GM12878 (cell line): Measurements from ENCODE around the gene SMOC1. TPM values are rescaled to one million over a fixed set of nuclear protein-coding genes. Genes with fewer than 3 reads are reported as not detected.

ENCODE experiments used
- ATAC-seq: fragments of 200-7000 bp; cut with Tn5 transposase; 3 replicates; pipeline ENCODE4 v1.9.1; 2020; ENCODE audit warnings: mild to moderate bottlenecking, moderate library complexity
- BruUV-seq: library from RNA; stranded (reverse); fragments of 400-500 nt; replicated peaks from 2 replicates; lab custom pipeline; 2021; lab: Mats Ljungman, UMichigan
- CTCF ChIA-PET: fragments of 300-600 bp; sonication (Branson Sonifier 250); formaldehyde crosslinking; extraction: SDS; loops from one replicate; lab custom pipeline; 2021; ENCODE audit warnings: inconsistent platforms; lab: Yijun Ruan, JAX
- POLR2A ChIA-PET: fragments of 350-600 bp; formaldehyde crosslinking; extraction: SDS; loops from one replicate; lab custom pipeline; 2021; ENCODE audit warnings: inconsistent platforms; lab: Charles Lee
- RAD21 ChIA-PET: fragments of 300-600 bp; sonication (Branson Sonifier 250); formaldehyde crosslinking; loops from one replicate; lab custom pipeline; 2023; ENCODE audit warnings: antibody characterized with exemption; ENCODE audit not compliant: unreplicated experiment; lab: Charles Lee
- SMC1A ChIA-PET: fragments of 300-600 bp; sonication (Branson Sonifier 250); formaldehyde crosslinking; loops from one replicate; lab custom pipeline; 2023; ENCODE audit not compliant: unreplicated experiment, uncharacterized antibody; lab: Charles Lee
- DNase-seq: peaks from one replicate; pipeline ENCODE4 v3.0.0-alpha.2; 2011; ENCODE audit warnings: low read depth, low spot score
- FAIRE-seq: peaks from 3 replicates; lab custom pipeline; 2011; peaks lifted over from hg19 to GRCh38; lab: Jason Lieb, UNC
- H2AFZ ChIP-seq: 2 replicates; pipeline ENCODE4 v1.6.0; 2011; ENCODE audit warnings: low read depth, low read length, control low read depth; ENCODE audit not compliant: control insufficient read depth
- H3K27ac ChIP-seq: 2 replicates; pipeline ENCODE4 v1.5.1; 2011; ENCODE audit warnings: control low read depth; ENCODE audit not compliant: control insufficient read depth, insufficient read depth
- H3K27me3 ChIP-seq, 2 experiments: replicated peaks in 1 of 2; 2 replicates each; pipeline versions ENCODE4 v1.6.0 to v1.6.1; 2011; ENCODE audit warnings: low read length in 1 of 2; ENCODE audit not compliant: control insufficient read depth in 2 of 2, insufficient read depth in 2 of 2
- H3K36me3 ChIP-seq, 2 experiments: 2 replicates each; pipeline ENCODE4 v1.5.1; 2011; ENCODE audit warnings: low read length in 1 of 2; ENCODE audit not compliant: control insufficient read depth in 2 of 2, insufficient read depth in 2 of 2
- H3K4me1 ChIP-seq: 2 replicates; pipeline ENCODE4 v1.6.1; 2011; ENCODE audit warnings: mild to moderate bottlenecking, low read length, moderate library complexity, mixed read lengths; ENCODE audit not compliant: control insufficient read depth, insufficient read depth
- H3K4me2 ChIP-seq: 2 replicates; pipeline ENCODE4 v1.6.0; 2011; ENCODE audit warnings: control low read depth; ENCODE audit not compliant: control insufficient read depth, insufficient read depth
- H3K4me3 ChIP-seq: fragments of 200-600 bp; sonication (generic); 2 replicates; pipeline ENCODE4 v1.5.1; 2016
- H3K79me2 ChIP-seq: 2 replicates; pipeline ENCODE4 v1.6.0; 2011; ENCODE audit warnings: low read length; ENCODE audit not compliant: control insufficient read depth, insufficient read depth
- H3K9ac ChIP-seq: 2 replicates; pipeline ENCODE4 v1.8.0; 2011; ENCODE audit warnings: low read length, control low read depth, mixed read lengths; ENCODE audit not compliant: control insufficient read depth, insufficient read depth
- H3K9me3 ChIP-seq: replicated peaks from 3 replicates; pipeline ENCODE4 v1.5.1; 2011; ENCODE audit warnings: mild to moderate bottlenecking, low read length; ENCODE audit not compliant: control insufficient read depth, insufficient read depth
- H4K20me1 ChIP-seq: 2 replicates; pipeline ENCODE4 v1.6.0; 2011; ENCODE audit not compliant: control insufficient read depth, insufficient read depth
- MYB ChIP-seq: fragments of 150-350 bp; IDR thresholded peaks from 2 replicates; pipeline ENCODE4 v1.6.1; 2014; ENCODE audit warnings: mild to moderate bottlenecking, low read depth, low read length, borderline replicate concordance
- TCF12 ChIP-seq: IDR thresholded peaks from 2 replicates; pipeline ENCODE4 v1.6.1; 2011; ENCODE audit warnings: low read depth, mild to moderate bottlenecking, low read length
- TCF3 ChIP-seq: IDR thresholded peaks from 2 replicates; pipeline ENCODE4 v1.6.1; 2012; ENCODE audit warnings: low read depth, mild to moderate bottlenecking, low read length, borderline replicate concordance; ENCODE audit not compliant: insufficient read depth
- ZNF217 ChIP-seq: fragments of 450-650 bp; IDR thresholded peaks from 2 replicates; pipeline ENCODE4 v1.6.1; 2017; ENCODE audit warnings: antibody characterized with exemption, mild to moderate bottlenecking
- ZNF687 ChIP-seq: fragments of 450-650 bp; IDR thresholded peaks from 2 replicates; pipeline ENCODE4 v1.6.1; 2017; ENCODE audit warnings: mild to moderate bottlenecking, moderate library complexity
- WGBS: methylation state at CpG from one replicate; pipeline ENCODE4 v1.1.6; 2016; ENCODE audit warnings: low lambda C conversion rate; ENCODE audit not compliant: insufficient replicate concordance, insufficient coverage; ENCODE audit errors: missing lambda C conversion rate; 5-methylcytosine and 5-hydroxymethylcytosine counted together
- in situ Hi-C: fragments of 300-500 bp; cut with MboI; formaldehyde crosslinking; loops from 9 replicates; pipeline ENCODE4 v1.14.3; 2018; ENCODE audit warnings: mixed read lengths
- intact Hi-C: fragments of 100-400 bp; cut with micrococcal nuclease; formaldehyde crosslinking; loops from one replicate; pipeline ENCODE4 v1.14.2; 2022; ENCODE audit not compliant: unreplicated experiment
- polyA plus RNA-seq, 11 experiments: library from polyadenylated mRNA; depleted of rRNA in 4 of 11; unstranded in 6 of 11; stranded (reverse) in 5 of 11; fragments of >200 nt; fragmentation: Nextera tagmentation in 4 of 11; fragmentation: Illumina TruSeq in 1 of 11; extraction: Ambion mirVana in 4 of 11; extraction: Trizol in 1 of 11; gene quantifications; 1 replicate in 1 of 11; 2 replicates in 10 of 11; pipeline versions ENCODE4 v1.2.1 to v1.2.3, GENCODE V29; 2011 to 2016; ENCODE audit warnings: inconsistent platforms in 2 of 11, missing spikeins in 2 of 11, low read depth in 1 of 11
- total RNA-seq, 4 experiments: library from RNA; depleted of rRNA in 3 of 4; stranded (reverse); fragments of >200 nt in 3 of 4; fragmentation: Illumina TruSeq in 1 of 4; extraction: Trizol in 1 of 4; gene quantifications; 2 replicates each; pipeline versions ENCODE4 v1.2.1 to v1.2.3, GENCODE V29; 2013 to 2021

Gene SMOC1
- total and polyA plus RNA-seq, 10 of the 15 experiments (the other 5 are each of a cell fraction or from before 2014, with no cell fraction given), result 0.03 to 0.26 (median 0.14) TPM; not detected in 7

- TF ChIP-seq ZNF687, result no peak
- TF ChIP-seq TCF3, result no peak
- no peak for TF ChIP-seq ZNF217
- no peak for TF ChIP-seq MYB
- no peak for TF ChIP-seq TCF12
- ATAC-seq, result no peak
Measured at GRCh38 chr14:70064136-70064865, 185.1 kb downstream of the SMOC1 start.

More at GRCh38 chr14:70064136-70064865, 185.1 kb downstream of the SMOC1 start:
- no peaks in the 10 kb centered on the region for H3K4me1 ChIP-seq
- H2AFZ ChIP-seq, result no peak overlapping the region
- RAD21 ChIA-PET, result no interaction called here
- no peaks in the 10 kb centered on the region for H3K79me2 ChIP-seq
- intact Hi-C loops (no loop called here), in situ Hi-C loops (no loop called here)
- no peak overlapping the region for H3K4me3 ChIP-seq
- no peaks in the 10 kb centered on the region for H4K20me1 ChIP-seq
- no peak overlapping the region for H3K9ac ChIP-seq
- 67% methylated on average over 11 of the region's 11 CpGs for WGBS
- no peaks in the 10 kb centered on the region; a peak in 1 of 4 replicates for H3K27me3 ChIP-seq
- SMC1A ChIA-PET, result no interaction called here
- BruUV-seq, result no TSS peak
- POLR2A ChIA-PET, result no interaction called here
- H3K27ac ChIP-seq, result no peak overlapping the region
- H3K36me3 ChIP-seq, result no peaks in the 10 kb centered on the region
- no peak for FAIRE-seq
- no peaks in the 10 kb centered on the region for H3K9me3 ChIP-seq
- CTCF ChIA-PET, result interaction anchor here (1.3 kb wide), 1 partner anchor 10 kb away, joined by 4 read pairs; no protein-coding TSS in a partner anchor
- no peak for DNase-seq
- no peak overlapping the region for H3K4me2 ChIP-seq
